Lower lobe of right lung (tissue), 2 donors: ENCODE results near the gene YPEL2. TPM values are rescaled to one million over a fixed set of nuclear protein-coding genes. Genes with fewer than 3 reads are reported as not detected.

Source experiments
- ATAC-seq, 2 donors: fragments of 200-7000 bp; cut with Tn5 transposase; one replicate each; pipeline ENCODE4 v1.9.1; 2020 to 2022; ENCODE audit warnings: mild to moderate bottlenecking in 2 of 2, moderate library complexity in 2 of 2
- DNase-seq: peaks from one replicate; pipeline ENCODE4 v3.0.0-alpha.2; 2020
- H3K27ac ChIP-seq: fragments of 200-600 bp; one replicate; pipeline ENCODE4 v1.8.0; 2022
- H3K27me3 ChIP-seq: fragments of 200-600 bp; one replicate; pipeline ENCODE4 v1.8.0; 2022; ENCODE audit warnings: low read depth
- H3K36me3 ChIP-seq: fragments of 200-600 bp; one replicate; pipeline ENCODE4 v1.8.0; 2022; ENCODE audit warnings: mild to moderate bottlenecking
- H3K4me1 ChIP-seq: fragments of 200-600 bp; one replicate; pipeline ENCODE4 v1.8.0; 2022
- H3K4me3 ChIP-seq: fragments of 200-600 bp; one replicate; pipeline ENCODE4 v1.8.0; 2022; ENCODE audit warnings: mild to moderate bottlenecking
- H3K9me3 ChIP-seq: fragments of 200-600 bp; one replicate; pipeline ENCODE4 v1.8.0; 2022
- CTCF ChIP-seq: fragments of 200-600 bp; IDR thresholded peaks from one replicate; pipeline ENCODE4 v1.8.0; 2022; ENCODE audit warnings: antibody characterized with exemption, mild to moderate bottlenecking
- intact Hi-C: fragments of 100-400 bp; cut with DNase I; formaldehyde crosslinking; loops from one replicate; pipeline ENCODE4 v1.11.0; 2022
- total RNA-seq: library from RNA; stranded (reverse); fragmentation: NEBNext Ultra II Directional; extraction: Animal tissue kit (Norgen Biotek cat#: 25700); gene quantifications from one replicate; pipeline ENCODE4 v1.2.1, GENCODE V29; 2021
- donor health status: DM: no; HTN: yes; CAD: no; lungs with severe emphysema.

Gene YPEL2
- total RNA-seq, 1 donor from 2014 or later: 22.9 TPM

GRCh38 chr17:59399914-59400313 lies 68.5 kb downstream of the YPEL2 start:
- Histone ChIP-seq H3K4me3 (no peak overlapping the region), H3K27ac (no peak overlapping the region), H3K4me1 (no peaks in the 10 kb centered on the region), H3K9me3 (no peaks in the 10 kb centered on the region), H3K27me3 (no peaks in the 10 kb centered on the region), H3K36me3 (peaks cover 77% of the 10 kb centered on the region)
- DNase-seq (no peak), ATAC-seq (no peak)
- intact Hi-C loops: no loop called here
- TF ChIP-seq CTCF: no peak

- intact Hi-C loops: no loop called here
- no peak overlapping the region for H3K4me3 ChIP-seq
These were observed 69.4 kb downstream of the YPEL2 start for GRCh38 chr17:59400858-59401257.

GRCh38 chr17:59401274-59401673 lies 69.8 kb downstream of the YPEL2 start:
- no peak for TF ChIP-seq CTCF
- H3K36me3 ChIP-seq: peaks cover 67% of the 10 kb centered on the region
- ATAC-seq: no peak

More at GRCh38 chr17:59400858-59401257, 69.4 kb downstream of the YPEL2 start:
- DNase-seq (no peak), ATAC-seq (no peak)
- H3K36me3 ChIP-seq: peaks cover 69% of the 10 kb centered on the region
- no peak overlapping the region for H3K27ac ChIP-seq
- TF ChIP-seq CTCF: no peak
- H3K27me3 ChIP-seq: no peaks in the 10 kb centered on the region
- no peaks in the 10 kb centered on the region for H3K4me1 ChIP-seq
- no peaks in the 10 kb centered on the region for H3K9me3 ChIP-seq

GRCh38 chr17:59401725-59402124 lies 70.3 kb downstream of the YPEL2 start:
- ATAC-seq (no peak), DNase-seq (no peak)
- Histone ChIP-seq H3K27me3 (no peaks in the 10 kb centered on the region), H3K36me3 (peaks cover 62% of the 10 kb centered on the region), H3K4me3 (no peak overlapping the region), H3K27ac (no peak overlapping the region), H3K9me3 (no peaks in the 10 kb centered on the region), H3K4me1 (no peaks in the 10 kb centered on the region)
- intact Hi-C loops: no loop called here
- no peak for TF ChIP-seq CTCF

More at GRCh38 chr17:59401274-59401673, 69.8 kb downstream of the YPEL2 start:
- Histone ChIP-seq H3K4me1 (no peaks in the 10 kb centered on the region), H3K4me3 (no peak overlapping the region), H3K9me3 (no peaks in the 10 kb centered on the region), H3K27ac (no peak overlapping the region), H3K27me3 (no peaks in the 10 kb centered on the region)
- DNase-seq: no peak
- intact Hi-C loops: no loop called here

GRCh38 chr17:59402760-59403159 lies 71.3 kb downstream of the YPEL2 start:
- no peak for TF ChIP-seq CTCF
- H3K27me3 ChIP-seq: no peaks in the 10 kb centered on the region
- intact Hi-C loops: no loop called here
- H3K36me3 ChIP-seq: peaks cover 52% of the 10 kb centered on the region
- no peak overlapping the region for H3K27ac ChIP-seq
- DNase-seq (no peak), ATAC-seq (no peak)
- no peak overlapping the region for H3K4me3 ChIP-seq
- H3K9me3 ChIP-seq: no peaks in the 10 kb centered on the region
- H3K4me1 ChIP-seq: no peaks in the 10 kb centered on the region

GRCh38 chr17:59404471-59404870 lies 73.0 kb downstream of the YPEL2 start:
- Histone ChIP-seq H3K27ac (no peak overlapping the region), H3K9me3 (peaks cover under 1% of the 10 kb centered on the region), H3K4me1 (no peaks in the 10 kb centered on the region), H3K36me3 (peaks cover 36% of the 10 kb centered on the region), H3K27me3 (no peaks in the 10 kb centered on the region), H3K4me3 (no peak overlapping the region)
- ATAC-seq (no peak), DNase-seq (no peak)
- intact Hi-C loops: no loop called here
- no peak for TF ChIP-seq CTCF
